SH-SY5Y (cell line): ENCODE results near the gene GDNF.

ENCODE experiments used
- GATA2 ChIP-seq: IDR thresholded peaks from 2 replicates; pipeline ENCODE4 v1.6.1; 2011; ENCODE audit warnings: mild to moderate bottlenecking, low read depth, low read length
- GATA3 ChIP-seq: IDR thresholded peaks from 2 replicates; pipeline ENCODE4 v1.6.1; 2011; ENCODE audit warnings: low read depth, mild to moderate bottlenecking, low read length, moderate library complexity

DNA sequence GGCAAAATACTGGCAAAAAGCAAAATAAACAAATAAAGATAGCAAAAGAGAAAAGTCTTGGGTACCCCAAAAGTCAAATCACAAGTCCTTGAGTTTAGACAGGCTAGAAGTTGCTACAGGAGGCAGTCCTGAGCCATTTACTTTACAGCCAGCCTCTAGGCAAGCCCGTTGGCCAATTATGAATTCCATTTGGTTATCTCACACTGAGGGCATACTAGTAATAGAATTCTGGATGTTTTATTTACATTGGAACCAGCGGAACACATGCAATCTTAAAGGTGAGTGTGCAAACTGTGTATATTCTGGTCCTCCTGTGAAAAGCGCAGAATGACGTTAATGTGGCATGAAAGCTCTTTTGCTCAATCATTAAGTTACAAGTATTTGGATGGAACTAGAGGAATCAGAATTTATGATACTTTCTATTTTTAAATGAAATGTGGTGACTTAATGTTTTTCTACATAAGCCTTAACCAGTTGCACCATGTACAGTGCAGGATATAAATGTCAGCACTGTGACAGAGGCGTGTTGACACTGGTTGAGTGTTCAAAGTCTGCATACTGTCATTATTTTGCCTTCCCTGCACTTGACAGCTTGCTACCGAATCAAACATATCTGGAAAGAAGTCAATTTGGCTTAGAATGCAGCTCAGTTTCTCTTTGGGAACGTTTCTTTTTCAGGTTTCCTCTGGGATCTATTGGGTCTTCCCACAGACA lies 7.9 kb downstream of the GDNF start:
- TF ChIP-seq GATA3 (no peak), GATA2 (no peak)
